Astrocyte of the cerebellum (primary cell): ENCODE measurements around the gene SPATS2.

ENCODE experiments used
- DNase-seq: peaks from one replicate; pipeline ENCODE4 v3.0.0-alpha.2; 2011; ENCODE audit warnings: low read depth
- H3K4me3 ChIP-seq: 2 replicates; pipeline ENCODE4 v1.5.1; 2011; ENCODE audit warnings: mild to moderate bottlenecking, low read depth, low read length, moderate library complexity
- in situ Hi-C: cut with HindIII; loops from 2 replicates; pipeline ENCODE4 v1.10.0; 2017; ENCODE audit warnings: low sequenced_read_pairs
- TF ChIP-seq, protein P1 (sequence below): IDR thresholded peaks from 2 replicates; pipeline ENCODE4 v1.5.1; 2012; ENCODE audit warnings: low read length, low read depth, moderate library complexity, mild to moderate bottlenecking; ENCODE audit errors: missing control alignments

The SPATS2 gene

DNA sequence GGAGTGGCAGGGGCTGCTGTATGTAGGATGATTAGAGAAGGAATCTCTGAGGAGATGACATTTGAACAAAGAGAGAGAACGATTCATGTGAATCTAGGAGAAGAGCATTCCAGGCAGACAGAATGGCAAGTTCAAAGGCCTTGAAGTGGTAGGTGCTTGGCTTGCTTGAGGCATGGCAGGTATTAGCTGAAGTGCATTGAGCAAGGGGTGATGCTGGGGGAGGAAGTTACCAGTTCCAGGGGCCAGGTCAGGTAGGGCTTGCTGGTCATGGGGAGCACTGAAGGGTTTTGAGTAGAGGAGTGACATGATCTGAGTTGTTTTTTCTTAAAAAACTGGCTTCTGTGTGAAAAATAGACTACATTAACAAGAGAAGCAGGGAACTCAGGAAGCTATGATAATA is 71.8 kb downstream of the SPATS2 start:
- TF ChIP-seq, protein P1, sequence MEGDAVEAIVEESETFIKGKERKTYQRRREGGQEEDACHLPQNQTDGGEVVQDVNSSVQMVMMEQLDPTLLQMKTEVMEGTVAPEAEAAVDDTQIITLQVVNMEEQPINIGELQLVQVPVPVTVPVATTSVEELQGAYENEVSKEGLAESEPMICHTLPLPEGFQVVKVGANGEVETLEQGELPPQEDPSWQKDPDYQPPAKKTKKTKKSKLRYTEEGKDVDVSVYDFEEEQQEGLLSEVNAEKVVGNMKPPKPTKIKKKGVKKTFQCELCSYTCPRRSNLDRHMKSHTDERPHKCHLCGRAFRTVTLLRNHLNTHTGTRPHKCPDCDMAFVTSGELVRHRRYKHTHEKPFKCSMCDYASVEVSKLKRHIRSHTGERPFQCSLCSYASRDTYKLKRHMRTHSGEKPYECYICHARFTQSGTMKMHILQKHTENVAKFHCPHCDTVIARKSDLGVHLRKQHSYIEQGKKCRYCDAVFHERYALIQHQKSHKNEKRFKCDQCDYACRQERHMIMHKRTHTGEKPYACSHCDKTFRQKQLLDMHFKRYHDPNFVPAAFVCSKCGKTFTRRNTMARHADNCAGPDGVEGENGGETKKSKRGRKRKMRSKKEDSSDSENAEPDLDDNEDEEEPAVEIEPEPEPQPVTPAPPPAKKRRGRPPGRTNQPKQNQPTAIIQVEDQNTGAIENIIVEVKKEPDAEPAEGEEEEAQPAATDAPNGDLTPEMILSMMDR, result no peak
- H3K4me3 ChIP-seq, result no peak overlapping the region
- no peak for DNase-seq
- in situ Hi-C loops, result no loop called here

DNA sequence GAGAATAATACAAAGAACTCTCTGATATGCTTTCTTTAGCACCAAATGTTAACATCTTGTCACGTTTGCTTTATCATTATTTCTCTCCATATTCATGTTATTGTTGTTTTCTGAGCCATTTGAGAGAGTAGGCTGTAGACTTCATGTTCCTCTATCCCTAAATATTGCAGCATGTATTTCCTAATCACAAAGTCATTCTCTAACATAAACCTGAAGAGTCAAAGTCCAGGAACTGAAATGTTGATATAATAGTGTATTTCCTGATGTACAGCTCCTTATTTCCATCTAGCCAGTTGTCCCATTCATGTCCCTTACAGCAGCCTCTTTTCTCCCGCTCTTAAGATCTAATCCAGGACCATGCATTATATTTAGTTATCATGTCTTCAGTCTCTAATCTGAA is 72.8 kb downstream of the SPATS2 start:
- DNase-seq, result no peak
- in situ Hi-C loops, result no loop called here
- TF ChIP-seq, protein P1, result no peak

DNA sequence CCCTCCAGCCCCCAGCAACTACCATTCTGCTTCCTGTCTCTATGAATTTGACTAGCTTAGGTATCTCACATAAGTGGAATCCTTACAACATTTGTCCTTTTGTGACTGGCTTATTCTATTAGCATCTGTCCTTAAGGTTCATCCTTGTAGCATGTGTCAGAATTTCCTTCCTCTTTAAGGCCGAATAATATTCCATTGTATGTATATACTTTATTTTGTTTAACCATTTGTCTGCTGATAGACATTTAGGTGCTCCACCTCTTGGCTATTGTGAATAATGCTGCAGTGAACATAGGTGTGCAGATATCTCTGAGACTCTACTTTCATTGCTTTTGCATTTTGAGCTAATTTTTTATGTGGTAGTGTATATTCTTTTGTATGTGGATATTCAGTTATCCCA is 75.7 kb downstream of the SPATS2 start:
- no peak overlapping the region for H3K4me3 ChIP-seq
- TF ChIP-seq, protein P1, result no peak
- in situ Hi-C loops, result no loop called here
- DNase-seq, result no peak

More for the DNA sequence above, 72.8 kb downstream of the SPATS2 start:
- H3K4me3 ChIP-seq, result no peak overlapping the region

DNA sequence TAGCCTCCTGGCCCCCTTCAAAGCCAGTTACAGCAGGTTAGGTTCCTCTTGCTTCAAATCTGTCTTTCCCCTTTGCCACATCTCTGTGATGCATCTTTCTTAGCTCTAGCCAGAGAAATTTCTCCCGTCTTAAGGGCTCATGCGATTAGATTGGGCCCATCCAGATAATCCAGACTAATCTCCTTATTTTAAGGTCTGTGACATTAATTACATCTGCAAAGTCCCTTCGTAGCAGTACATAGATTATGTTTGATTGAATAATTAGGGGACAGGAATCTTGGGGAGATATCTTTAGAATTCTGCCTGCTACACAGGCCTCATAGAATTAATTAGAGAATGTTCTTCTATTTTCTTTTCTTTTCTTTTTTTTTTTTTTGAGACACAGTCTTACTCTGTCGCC is 79.3 kb downstream of the SPATS2 start:
- no peak for DNase-seq
- in situ Hi-C loops, result no loop called here
- TF ChIP-seq, protein P1, result no peak
- no peak overlapping the region for H3K4me3 ChIP-seq

DNA sequence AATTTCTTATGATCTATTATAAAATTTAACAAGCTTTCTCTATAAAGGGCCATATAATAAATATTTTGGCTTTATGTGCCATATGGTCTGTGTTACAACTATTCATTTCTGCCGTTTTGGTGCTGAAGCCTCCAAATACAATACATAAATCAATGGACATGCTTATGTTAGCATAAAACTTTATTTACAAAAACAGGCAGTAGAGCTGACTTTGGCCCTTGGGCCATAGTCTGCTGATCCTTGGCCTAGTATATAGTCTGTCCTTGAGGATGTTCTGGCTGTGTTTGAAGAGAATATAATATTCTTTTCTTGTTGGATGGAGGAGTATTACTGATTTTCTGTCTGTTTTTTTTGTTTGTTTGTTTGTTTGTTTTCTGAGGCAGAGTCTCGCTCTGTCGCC is 81.6 kb downstream of the SPATS2 start:
- no peak for DNase-seq
- H3K4me3 ChIP-seq, result no peak overlapping the region
- TF ChIP-seq, protein P1, result no peak
- in situ Hi-C loops, result no loop called here

DNA sequence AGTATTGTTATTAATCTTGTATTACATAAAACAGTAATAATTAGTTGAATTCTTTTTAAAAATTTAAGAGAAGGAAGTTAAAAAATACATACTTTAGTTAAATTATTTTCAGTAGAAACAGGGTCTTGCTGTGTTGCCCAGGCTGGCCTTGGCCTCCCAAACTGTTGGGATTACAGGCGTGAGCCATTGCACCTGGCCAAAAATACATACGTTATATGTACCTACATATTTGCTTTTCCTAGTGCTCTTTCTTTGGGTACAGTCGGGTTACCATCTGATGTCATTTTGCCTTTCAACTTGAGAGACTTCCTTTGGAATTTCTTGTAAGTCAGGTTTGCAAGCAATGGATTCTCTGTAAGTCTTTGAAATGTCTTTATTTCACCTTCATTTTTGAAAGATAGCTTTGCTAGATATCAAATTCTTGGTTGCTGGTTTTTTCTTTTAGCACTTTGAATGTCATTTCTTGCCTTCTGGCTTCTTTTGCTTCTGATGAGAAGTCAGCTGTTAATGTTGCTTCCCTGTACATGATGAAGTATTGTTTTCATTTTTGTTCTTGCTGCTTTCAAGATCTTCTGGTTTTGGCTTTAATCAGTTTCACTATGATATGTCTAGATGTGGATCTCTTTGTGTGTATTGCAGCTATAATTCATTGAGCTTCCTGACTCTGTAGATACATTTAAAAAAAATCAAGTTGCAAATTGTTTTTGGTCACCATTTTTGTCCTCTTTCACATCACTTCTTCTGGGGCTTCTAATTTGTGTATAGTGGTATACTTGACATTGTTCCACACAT is 84.4 kb downstream of the SPATS2 start:
- no peak for DNase-seq
- in situ Hi-C loops, result no loop called here
- H3K4me3 ChIP-seq, result no peak overlapping the region
- TF ChIP-seq, protein P1, result no peak
